Activated T-cell treated with anti-CD3 and anti-CD28 coated beads for 1 hour (primary cell): ENCODE data around the gene FBN1.

ENCODE experiments used
- DNase-seq: peaks from one replicate; pipeline ENCODE4 v3.0.0-alpha.2; 2020; ENCODE audit warnings: low read depth

FBN1 gene

GRCh38 chr15:48366584-48367312, 278.8 kb downstream of the FBN1 start:
- no peak for DNase-seq

- no peak for DNase-seq
These were observed 279.9 kb downstream of the FBN1 start for GRCh38 chr15:48365575-48365974.

GRCh38 chr15:48363474-48363873, 282.0 kb downstream of the FBN1 start:
- DNase-seq = no peak

- DNase-seq = no peak
These were observed 283.8 kb downstream of the FBN1 start for GRCh38 chr15:48361685-48362084.

DNA sequence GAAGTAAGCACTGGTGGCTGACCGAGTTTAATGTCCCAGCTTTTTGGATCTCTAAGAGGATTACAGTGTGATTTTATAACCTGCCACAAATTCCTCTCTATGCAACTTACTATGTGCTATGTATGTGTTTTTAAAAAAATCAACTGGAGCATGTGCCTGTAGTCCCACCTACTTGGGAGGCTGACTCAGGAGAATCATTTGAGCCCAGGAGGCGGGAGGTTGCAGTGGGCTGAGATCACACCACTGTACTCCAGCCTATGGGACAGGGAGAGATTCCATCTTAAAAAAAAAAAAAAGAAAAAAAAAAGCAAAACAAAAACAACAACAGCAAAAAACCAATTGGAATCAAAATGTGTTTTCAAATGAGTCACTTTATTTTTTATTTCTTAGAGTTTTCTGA, 284.7 kb downstream of the FBN1 start:
- DNase-seq = no peak
